HG03025 (cell line): ENCODE results near the gene P4HA3.

Experiments
- ATAC-seq: cut with Tn5 transposase; IDR thresholded peaks from one replicate; pipeline ENCODE4 v1.9.1; 2021; ENCODE audit warnings: mild to moderate bottlenecking, moderate library complexity; ENCODE audit not compliant: unreplicated experiment, low FRiP score

The P4HA3 gene

GRCh38 chr11:74269161-74269811, 42.2 kb downstream of the P4HA3 start:
- ATAC-seq: no peak

- no peak for ATAC-seq
These were observed 43.0 kb downstream of the P4HA3 start for GRCh38 chr11:74268456-74268855.

DNA sequence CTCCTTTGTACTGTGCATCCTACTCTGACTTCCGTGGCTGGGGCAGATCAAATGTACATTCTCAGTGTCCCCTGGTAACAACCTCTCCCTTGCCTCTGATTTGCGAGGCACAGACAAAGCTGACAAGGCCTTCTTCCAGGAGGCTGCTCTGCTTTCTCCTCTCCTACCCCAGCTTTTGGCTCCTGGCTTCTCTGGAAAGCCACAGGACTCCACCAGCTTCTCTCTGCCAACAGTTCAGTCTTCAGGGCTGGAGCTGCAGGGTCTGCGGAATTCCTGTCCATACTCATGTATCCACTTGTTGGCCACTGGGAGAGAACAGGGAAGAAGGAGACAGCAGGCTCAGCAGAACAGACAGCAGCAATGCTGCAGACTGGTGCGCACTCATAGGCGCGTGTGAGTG, 44.4 kb downstream of the P4HA3 start:
- no peak for ATAC-seq

- ATAC-seq: no peak
These were observed 46.2 kb downstream of the P4HA3 start for GRCh38 chr11:74265256-74265655.

GRCh38 chr11:74262725-74263124, 48.7 kb downstream of the P4HA3 start:
- ATAC-seq: no peak

DNA sequence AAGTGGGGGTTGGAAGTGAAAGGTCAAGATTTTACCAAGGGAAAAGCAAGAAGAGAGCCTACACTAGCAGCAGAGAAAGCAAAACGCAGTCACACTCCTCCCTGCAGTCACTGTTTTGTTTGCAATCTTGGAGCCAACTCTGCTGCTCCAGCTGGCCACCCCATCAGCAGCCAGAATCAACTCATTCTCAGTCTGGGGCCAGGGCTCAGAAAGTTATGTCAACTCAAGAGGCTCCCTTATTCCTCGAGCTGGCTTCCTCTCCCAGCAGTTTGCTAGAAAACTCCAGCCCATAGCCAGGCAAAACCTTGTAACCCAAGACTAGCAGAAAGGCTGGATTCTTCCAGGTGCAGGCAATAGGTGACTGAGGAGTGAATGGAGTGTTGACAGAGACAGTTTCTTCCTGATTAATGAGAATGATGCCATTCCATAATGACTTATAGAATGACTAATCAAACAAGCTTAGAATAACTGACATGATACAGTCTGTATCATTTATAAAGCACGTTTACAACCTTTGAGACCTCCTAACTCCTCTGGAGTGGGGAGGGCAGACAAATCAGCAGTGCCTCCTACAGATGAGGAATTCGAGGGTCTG, 53.4 kb downstream of the P4HA3 start:
- ATAC-seq: no peak

DNA sequence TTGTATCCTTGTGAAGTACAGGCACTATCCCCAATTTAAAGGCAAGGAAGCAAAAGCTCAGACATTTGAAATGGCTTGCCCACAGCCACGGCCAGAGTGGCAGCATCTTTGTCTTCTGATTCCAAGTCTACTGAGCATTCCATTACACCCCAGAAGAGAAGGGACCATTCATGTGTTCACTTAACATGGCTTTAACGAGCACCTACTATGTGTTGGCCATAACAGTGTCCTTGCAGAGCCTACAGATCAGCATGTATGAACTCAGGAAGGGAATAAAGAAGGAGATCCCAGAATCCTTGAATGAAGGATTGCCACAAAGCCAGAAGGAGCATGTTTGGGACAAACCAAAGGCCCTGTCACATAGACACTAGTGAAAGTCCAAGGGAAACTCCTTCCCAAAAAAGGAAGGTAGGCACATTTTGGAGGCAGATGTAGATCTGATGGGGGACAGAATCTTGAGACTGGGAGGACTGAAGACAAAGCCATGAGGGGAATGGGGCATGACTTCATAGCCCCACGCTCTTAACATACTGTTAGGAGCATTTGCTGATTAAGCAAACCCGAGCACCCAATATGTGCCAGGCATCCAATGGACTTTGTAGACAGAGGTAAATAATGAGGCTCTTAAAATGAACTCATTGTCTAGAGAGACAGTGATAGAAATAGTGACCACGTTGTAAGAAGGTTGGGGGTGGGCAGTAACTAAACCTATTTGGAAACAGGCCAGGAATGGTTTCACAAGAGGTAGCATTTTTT, 54.9 kb downstream of the P4HA3 start:
- no peak for ATAC-seq

- ATAC-seq: no peak
These were observed 55.6 kb downstream of the P4HA3 start for GRCh38 chr11:74255741-74256375.

DNA sequence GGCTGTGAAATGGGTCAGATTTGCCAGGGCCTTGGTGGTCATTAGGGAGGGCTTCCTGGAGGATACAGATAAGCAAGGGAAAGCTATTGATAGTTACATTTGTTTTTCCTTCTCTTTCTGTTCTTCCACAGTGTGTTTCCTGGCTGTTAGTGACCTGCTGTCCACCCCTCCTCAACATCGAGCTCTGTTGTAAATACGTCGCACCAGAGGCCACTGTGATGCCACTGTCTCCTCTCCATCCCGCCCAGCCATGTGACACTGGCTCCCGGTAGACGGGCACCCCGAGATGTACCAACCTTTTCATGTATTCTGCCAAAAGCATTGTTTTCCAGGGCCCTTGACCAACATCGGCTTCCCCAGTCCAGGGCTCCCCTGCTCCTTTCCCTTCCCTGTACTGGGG, 58.1 kb downstream of the P4HA3 start:
- no peak for ATAC-seq

DNA sequence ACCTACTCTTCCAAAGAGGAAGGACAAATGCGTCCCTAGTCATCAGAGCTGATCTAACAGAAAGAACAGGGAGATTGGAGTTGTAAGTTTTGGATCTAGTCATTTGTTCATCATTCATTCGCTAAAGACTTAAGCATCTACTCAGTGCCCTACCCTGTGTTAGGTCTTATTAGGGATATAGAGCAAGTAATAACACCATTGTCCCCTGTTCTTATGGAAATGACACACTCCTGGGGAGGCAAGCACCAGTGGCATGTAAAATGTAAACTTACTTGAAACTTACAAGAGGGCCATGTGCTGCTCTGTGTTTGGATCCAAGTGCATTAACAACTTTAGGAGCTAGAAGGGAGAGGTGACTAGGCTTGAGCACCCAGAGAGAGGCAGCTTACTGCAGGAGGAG, 61.9 kb downstream of the P4HA3 start:
- ATAC-seq: no peak

DNA sequence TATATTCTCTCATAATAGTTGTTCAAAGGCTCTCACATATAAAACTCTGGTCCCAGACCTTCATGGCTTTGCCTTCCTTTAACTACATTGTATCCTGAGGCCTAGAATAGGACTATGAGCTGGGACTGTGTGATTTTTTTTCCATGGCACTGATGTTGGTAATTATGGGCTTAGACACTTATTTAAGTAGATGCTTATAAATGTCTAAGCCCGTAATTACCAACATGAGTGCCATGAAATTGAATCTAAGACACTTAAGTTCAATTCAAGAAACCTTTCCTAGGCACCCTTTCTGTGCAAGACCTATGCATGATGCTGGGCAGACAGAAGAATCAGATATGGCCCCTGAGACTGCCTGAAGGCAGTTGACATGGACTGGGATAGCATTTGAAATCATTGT, 63.0 kb downstream of the P4HA3 start:
- ATAC-seq: no peak

DNA sequence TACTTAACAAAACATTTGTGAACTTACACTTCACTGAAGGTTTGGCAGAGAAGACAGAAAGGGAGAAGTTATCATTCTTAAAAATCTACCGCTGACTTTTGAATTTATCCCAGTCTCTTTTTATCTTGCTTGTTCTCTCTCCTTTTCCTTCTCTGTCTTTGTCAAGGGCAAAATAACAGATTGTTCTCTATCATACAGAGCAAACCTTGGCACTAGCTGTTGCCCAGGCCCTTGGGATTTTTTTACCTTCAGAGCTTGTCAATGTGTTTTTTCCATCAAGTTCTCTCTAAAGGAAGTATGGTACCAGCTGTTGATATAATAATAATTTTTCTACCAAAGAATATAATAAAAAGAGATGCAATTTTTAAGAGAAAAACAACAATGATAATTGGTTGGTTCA, 73.2 kb downstream of the P4HA3 start:
- no peak for ATAC-seq

DNA sequence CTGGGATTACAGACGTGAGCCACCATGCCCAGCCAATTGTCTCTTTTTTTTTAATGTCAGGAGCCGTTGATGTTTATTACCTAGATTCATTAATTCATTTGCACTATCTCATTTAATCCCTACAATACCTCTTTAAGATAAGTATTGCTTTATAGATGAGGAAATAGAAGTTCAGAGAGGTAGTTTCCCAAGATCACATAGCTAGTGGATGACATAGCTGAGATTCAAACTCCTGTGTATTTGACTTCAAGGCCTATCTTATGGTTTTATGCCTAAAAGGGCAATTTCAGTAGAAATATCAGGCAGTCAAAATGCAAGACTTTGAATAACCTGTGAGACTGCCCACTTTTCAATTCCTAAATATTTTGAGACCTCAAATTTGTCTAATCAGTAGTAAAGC, 73.9 kb downstream of the P4HA3 start:
- ATAC-seq: no peak

- ATAC-seq: no peak
These were observed 76.3 kb downstream of the P4HA3 start for GRCh38 chr11:74235121-74235520.

- ATAC-seq: no peak
These were observed 77.8 kb downstream of the P4HA3 start for GRCh38 chr11:74233683-74234082.

GRCh38 chr11:74232311-74232950, 79.0 kb downstream of the P4HA3 start:
- no peak for ATAC-seq

- ATAC-seq: no peak
These were observed 84.5 kb downstream of the P4HA3 start for GRCh38 chr11:74226907-74227306.

- ATAC-seq: no peak
These were observed 85.9 kb downstream of the P4HA3 start for GRCh38 chr11:74225565-74225964.

DNA sequence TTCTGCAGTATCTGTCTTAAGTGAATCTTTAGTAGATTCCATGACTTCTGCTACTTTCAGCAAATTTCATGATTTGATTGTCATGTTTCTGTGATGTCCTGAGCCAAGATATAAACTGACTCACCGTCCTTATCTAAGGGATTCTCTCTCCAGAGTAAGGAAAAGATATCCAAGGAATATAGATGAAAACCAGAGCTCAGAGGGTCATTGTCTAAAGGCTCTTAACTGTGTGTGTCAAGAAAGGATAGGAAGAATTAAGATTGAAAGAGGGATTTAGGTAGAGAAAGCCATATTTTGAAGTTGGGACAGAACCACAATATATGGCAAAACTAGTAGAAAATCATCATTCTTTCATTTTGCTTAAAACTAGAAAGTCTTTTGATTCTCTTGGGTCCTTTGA, 89.6 kb downstream of the P4HA3 start:
- no peak for ATAC-seq

DNA sequence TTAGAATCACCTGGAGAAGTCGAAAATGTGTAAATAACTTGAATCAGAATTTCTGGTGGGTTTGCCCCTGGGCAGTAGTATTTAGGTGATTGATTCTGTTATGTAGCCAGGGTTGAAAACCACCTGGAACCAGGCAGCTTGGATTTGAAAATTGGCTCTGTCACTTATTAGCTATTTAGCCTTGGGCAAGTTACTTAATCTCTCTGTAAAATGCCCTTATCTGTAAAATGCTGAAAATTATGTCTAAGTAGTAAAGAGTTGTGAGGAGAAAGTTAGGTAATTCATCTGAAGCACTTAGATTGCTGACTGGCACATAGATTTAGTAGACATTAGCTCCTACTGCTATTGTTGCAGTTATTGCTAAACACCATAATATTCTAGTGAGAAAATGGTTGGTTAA, 91.1 kb downstream of the P4HA3 start:
- no peak for ATAC-seq
